Left renal cortex interstitium (tissue), 4 donors: Measurements from ENCODE around the gene OLFM1. TPM values are rescaled to one million over a fixed set of nuclear protein-coding genes. Genes with fewer than 3 reads are reported as not detected.
"Not testable (repeated sequence)": the region's sequence is repeated elsewhere in the genome, so short reads cannot be mapped to it uniquely, and the experiment has no call there.

Experiments
- DNase-seq, 4 donors: peaks; one replicate each; pipeline ENCODE4 v3.0.0-alpha.2; 2013; ENCODE audit warnings: low read depth in 4 of 4, low spot score in 2 of 4, missing footprints in 1 of 4
- polyA plus RNA-seq, 4 donors: library from polyadenylated mRNA; unstranded; fragments of 120-200 nt; gene quantifications; one replicate each; pipeline ENCODE4 v1.2.1, GENCODE V29; 2013; ENCODE audit not compliant: insufficient read length in 4 of 4

OLFM1 gene
- polyA plus RNA-seq, 4 donors: 3.0 to 5.5 (median 3.9) TPM

GRCh38 chr9:135103931-135104639 lies 16.6 kb downstream of the OLFM1 start:
- DNase-seq: no peak

DNA sequence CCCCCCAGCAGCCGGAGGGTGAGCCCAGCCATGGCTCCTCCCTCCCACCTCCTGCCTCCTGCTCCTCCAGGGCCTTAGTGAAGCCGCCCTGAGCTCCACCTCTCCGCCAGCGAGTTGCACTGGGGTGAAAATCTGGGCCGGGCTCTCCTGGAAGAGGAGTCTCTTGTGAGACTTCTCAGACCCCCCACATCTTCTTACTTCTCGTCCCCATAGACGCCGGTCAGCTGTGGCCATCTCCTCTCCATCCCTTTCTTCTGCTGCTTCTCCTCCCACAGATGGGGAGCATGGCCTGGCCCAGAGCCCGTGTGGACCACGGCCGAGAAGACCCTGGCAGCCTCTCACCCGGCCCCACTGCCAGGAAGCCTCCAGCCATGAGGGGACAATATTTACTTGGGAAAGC lies 17.3 kb downstream of the OLFM1 start:
- no peak for DNase-seq

DNA sequence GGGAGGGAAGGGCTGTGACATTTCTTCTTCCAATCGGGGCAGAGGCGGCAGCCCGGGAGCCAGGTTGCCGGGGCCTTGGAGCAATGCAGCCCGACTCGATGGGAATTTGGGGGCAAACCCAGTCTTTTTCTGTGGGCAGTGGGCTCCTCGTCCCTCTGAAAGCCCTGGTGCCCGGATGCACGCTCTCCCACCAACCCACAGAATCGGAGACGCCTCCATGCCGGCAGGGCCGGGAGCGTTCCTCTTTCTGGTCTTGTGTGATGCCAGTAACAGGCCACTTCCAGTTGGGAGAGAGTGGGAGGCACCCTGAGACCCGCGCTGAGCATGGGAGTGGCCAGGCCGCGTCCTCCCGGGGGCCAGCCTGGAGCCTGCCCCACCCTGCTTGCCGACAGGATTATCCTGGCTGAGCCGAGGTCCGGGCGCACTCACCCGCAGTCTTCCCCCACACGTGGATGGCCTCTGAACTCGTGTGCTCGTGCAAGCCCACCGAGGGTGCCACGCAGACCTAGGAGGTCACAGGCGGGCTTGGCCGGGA lies 17.8 kb downstream of the OLFM1 start:
- no peak for DNase-seq

DNA sequence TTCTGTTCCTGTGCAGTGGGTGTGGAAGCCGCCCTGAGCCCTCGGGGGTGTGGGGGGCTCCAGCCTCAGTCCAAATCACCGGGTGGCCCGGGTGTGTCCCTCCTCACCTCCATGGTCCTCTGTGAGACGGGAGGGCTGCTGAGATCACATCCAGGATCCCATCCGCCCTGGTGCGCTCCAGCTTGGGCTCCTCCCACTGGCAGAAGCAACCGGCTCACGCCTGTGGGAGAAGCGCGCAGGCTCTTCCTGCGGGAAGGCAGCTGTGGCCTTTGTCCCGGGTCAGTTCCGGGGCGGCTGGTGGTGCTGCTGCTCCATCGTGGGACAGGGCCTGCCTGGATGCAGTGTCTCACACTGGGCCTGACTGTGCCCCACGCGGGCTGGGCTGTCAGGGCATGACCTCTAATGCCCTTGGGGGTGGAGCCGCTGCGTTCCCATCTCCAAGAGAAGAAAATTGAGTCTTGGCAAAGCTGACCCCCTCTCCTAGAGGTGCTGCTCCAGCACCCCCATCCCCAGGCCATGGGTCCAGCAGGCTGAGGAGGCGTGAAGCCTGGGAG lies 18.5 kb downstream of the OLFM1 start:
- no peak for DNase-seq

GRCh38 chr9:135106551-135107270 lies 19.2 kb downstream of the OLFM1 start:
- DNase-seq: no peak

GRCh38 chr9:135107581-135108235 lies 20.2 kb downstream of the OLFM1 start:
- DNase-seq: no peak

- DNase-seq: no peak
These were observed 21.5 kb downstream of the OLFM1 start for GRCh38 chr9:135108831-135109510.

DNA sequence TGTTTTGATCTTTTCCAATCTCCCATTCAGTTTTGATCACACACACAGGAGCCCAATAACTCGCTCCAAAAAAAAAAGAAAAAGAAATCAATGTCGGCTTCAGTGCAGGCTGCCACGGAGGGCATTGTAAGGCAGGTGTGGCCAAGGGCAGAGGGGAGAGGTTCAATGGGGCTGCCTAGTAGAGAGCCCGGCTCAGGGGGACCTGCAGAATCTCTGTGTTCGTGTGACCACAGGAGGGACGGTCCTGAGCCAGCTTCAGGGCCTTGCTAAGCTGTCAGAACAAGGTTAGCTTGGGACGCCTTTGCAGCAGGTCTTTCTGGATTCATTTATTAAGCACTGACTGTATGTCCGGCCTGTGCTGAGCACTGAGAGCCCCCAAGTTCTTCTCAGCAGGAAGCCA lies 22.2 kb downstream of the OLFM1 start:
- no peak for DNase-seq

- DNase-seq: no peak
These were observed 22.9 kb downstream of the OLFM1 start for GRCh38 chr9:135110416-135110815.

- DNase-seq: not testable (repeated sequence)
These were observed 24.1 kb downstream of the OLFM1 start for GRCh38 chr9:135111600-135111999.

GRCh38 chr9:135116371-135116770 lies 28.9 kb downstream of the OLFM1 start:
- DNase-seq: no peak

- no peak for DNase-seq
These were observed 29.4 kb downstream of the OLFM1 start for GRCh38 chr9:135116881-135117280.

- DNase-seq: no peak
These were observed 29.8 kb downstream of the OLFM1 start for GRCh38 chr9:135117281-135117680.

GRCh38 chr9:135119496-135120064 lies 32.1 kb downstream of the OLFM1 start:
- DNase-seq: no peak

GRCh38 chr9:135120249-135120648 lies 32.8 kb downstream of the OLFM1 start:
- DNase-seq: no peak

DNA sequence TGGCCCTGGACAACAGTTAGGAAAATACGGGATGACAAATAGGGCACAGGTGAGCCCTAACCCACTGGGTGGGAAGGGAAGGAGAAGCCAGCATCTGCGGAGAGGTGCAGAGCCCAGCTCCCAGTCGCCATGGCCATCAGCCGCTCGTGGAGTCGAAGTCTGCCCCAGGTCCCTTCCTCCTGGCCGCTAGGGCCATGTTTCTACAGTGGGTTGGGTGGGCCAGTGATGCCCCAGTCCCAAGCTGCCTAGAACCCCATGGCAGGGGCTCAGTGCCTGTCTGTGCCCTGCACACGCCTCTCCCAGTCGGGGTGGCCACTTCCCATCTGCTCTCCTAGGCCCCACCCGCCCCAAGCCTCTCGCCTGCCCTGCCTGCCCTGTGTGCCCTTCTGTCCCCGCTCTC lies 34.8 kb downstream of the OLFM1 start:
- no peak for DNase-seq

GRCh38 chr9:135123126-135123772 lies 35.8 kb downstream of the OLFM1 start:
- no peak for DNase-seq

DNA sequence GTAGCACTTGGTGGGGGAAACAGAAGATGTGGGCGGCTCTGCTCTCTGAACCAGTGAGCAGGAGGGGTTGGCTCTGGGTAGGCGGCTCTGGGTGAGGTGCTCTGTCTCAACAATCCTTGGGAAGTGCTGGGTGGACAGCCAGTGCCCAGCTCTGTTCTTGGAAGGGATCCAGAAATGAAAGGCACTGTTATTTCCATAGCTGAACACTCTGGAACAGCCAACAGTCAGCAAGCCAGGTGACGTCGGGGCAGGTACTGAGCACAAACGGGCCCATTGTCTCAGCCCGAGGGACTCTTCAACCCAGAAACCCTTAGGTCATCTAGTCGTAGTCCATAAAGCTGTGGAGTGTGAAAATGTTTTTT lies 36.3 kb downstream of the OLFM1 start:
- no peak for DNase-seq

DNA sequence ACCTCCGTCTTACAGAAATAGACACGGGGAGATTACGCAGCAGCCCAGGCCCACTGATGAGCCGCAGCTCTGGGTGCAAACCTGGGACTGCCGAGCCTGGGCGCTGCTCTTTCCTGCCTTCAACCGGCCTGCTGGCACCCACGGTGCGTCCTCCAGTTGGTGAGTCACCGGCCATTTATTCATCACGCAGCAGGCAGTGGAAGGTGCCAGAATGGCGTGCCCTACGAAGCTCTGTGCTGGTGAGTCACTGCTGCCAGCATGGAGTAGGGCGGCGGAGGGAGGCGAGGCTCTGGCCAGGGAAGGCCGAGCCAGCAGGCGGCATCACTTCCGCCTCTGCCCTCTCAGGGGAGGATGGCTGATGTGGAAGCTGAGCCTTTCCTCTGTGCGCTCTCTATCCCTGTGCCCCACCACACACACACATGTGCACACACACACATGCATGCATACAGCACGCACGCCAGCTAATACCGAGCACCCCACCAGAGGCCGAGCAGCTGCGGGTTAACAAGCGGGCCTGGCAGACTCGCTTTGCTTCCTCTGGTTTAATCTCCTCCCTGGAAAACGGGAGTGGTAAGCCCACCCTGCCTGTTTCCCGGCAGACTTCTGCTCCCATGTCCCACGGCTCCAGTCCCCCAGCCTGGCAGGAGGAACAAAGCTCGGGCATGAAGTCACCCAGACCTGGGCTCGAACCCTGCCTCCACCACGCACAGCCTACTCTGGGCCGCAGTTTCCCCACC lies 39.2 kb downstream of the OLFM1 start:
- no peak for DNase-seq
